ENCODE results near the gene SRM. TPM values are rescaled to one million over a fixed set of nuclear protein-coding genes. Genes with fewer than 3 reads are reported as not detected.

SRM gene
- total RNA-seq, 1 donor from 2014 or later = 15.7 TPM

GRCh38 chr1:11056504-11056903, 3.3 kb downstream of the SRM start:
- Histone ChIP-seq H3K4me1 (peaks cover 30% of the 10 kb centered on the region), H2AFZ (replicated peaks) (no peak overlapping the region), H3K36me3 (no peaks in the 10 kb centered on the region), H3K4me3 (no peak overlapping the region), H3K27me3 (no peaks in the 10 kb centered on the region), H3F3A (ENCODE audit: low read depth) (peaks cover 27% of the 10 kb centered on the region), H4K20me1 (ENCODE audit: low read depth) (peaks cover 45% of the 10 kb centered on the region), H3K27ac (no peak overlapping the region), H3K79me2 (ENCODE audit: low read depth) (peaks cover 34% of the 10 kb centered on the region), H3K4me2 (no peak overlapping the region), H3K9ac (no peak overlapping the region), H3K9me3 (ENCODE audit: low read depth) (no peaks in the 10 kb centered on the region)
- Mint-ChIP-seq H3K36me3 (peaks cover 3% of the 10 kb centered on the region), H3K9me3 (no peaks in the 10 kb centered on the region), H3K27me3 (ENCODE audit: insufficient read depth, low read depth) (peaks cover 3% of the 10 kb centered on the region), H3K4me3 (no peak overlapping the region), H3K4me1 (peaks cover 27% of the 10 kb centered on the region), H3K27ac (no peak overlapping the region)
- TF ChIP-seq EZH2 (IDR thresholded peaks at IDR 0.05) (no peak), EZH2phosphoT487 (IDR thresholded peaks at IDR 0.05) (no peak), CTCF (IDR thresholded peaks at IDR 0.05) (no peak)
- DNase-seq (ENCODE audit: low spot score) = no peak

- H3K4me1 Mint-ChIP-seq = peaks cover 27% of the 10 kb centered on the region
- Histone ChIP-seq H3K4me2 (no peak overlapping the region), H3K36me3 (no peaks in the 10 kb centered on the region), H3K27me3 (no peaks in the 10 kb centered on the region), H3K4me3 (no peak overlapping the region), H3K9ac (no peak overlapping the region), H3K79me2 (ENCODE audit: low read depth) (peaks cover 26% of the 10 kb centered on the region), H2AFZ (replicated peaks) (no peak overlapping the region), H3F3A (ENCODE audit: low read depth) (peaks cover 19% of the 10 kb centered on the region), H3K4me1 (peaks cover 25% of the 10 kb centered on the region), H3K9me3 (ENCODE audit: low read depth) (no peaks in the 10 kb centered on the region), H3K27ac (no peak overlapping the region), H4K20me1 (ENCODE audit: low read depth) (peaks cover 45% of the 10 kb centered on the region)
- no peak overlapping the region for H3K4me3 Mint-ChIP-seq
- peaks cover 3% of the 10 kb centered on the region for H3K36me3 Mint-ChIP-seq
- H3K27ac Mint-ChIP-seq = no peak overlapping the region
- TF ChIP-seq EZH2 (IDR thresholded peaks at IDR 0.05) = no peak
- no peak for TF ChIP-seq CTCF (IDR thresholded peaks at IDR 0.05)
- TF ChIP-seq EZH2phosphoT487 (IDR thresholded peaks at IDR 0.05) = no peak
- H3K9me3 Mint-ChIP-seq = no peaks in the 10 kb centered on the region
- no peaks in the 10 kb centered on the region for H3K27me3 Mint-ChIP-seq (ENCODE audit: insufficient read depth, low read depth)
- DNase-seq (ENCODE audit: low spot score) = no peak
Observed at GRCh38 chr1:11055676-11056075, 4.1 kb downstream of the SRM start.

GRCh38 chr1:11054666-11055065, 5.2 kb downstream of the SRM start:
- no peaks in the 10 kb centered on the region for H3K9me3 Mint-ChIP-seq
- Histone ChIP-seq H3K36me3 (no peaks in the 10 kb centered on the region), H3K27ac (no peak overlapping the region), H4K20me1 (ENCODE audit: low read depth) (peaks cover 45% of the 10 kb centered on the region), H3K79me2 (ENCODE audit: low read depth) (peaks cover 20% of the 10 kb centered on the region), H2AFZ (replicated peaks) (no peak overlapping the region), H3K4me3 (no peak overlapping the region), H3K4me2 (no peak overlapping the region), H3K4me1 (peaks cover 23% of the 10 kb centered on the region), H3K9me3 (ENCODE audit: low read depth) (no peaks in the 10 kb centered on the region), H3K9ac (no peak overlapping the region), H3F3A (ENCODE audit: low read depth) (peaks cover 14% of the 10 kb centered on the region), H3K27me3 (no peaks in the 10 kb centered on the region)
- no peaks in the 10 kb centered on the region for H3K27me3 Mint-ChIP-seq (ENCODE audit: insufficient read depth, low read depth)
- no peak for TF ChIP-seq CTCF (IDR thresholded peaks at IDR 0.05)
- no peak for TF ChIP-seq EZH2 (IDR thresholded peaks at IDR 0.05)
- no peak for TF ChIP-seq EZH2phosphoT487 (IDR thresholded peaks at IDR 0.05)
- no peak for DNase-seq (ENCODE audit: low spot score)
- H3K4me3 Mint-ChIP-seq = no peak overlapping the region
- H3K27ac Mint-ChIP-seq = no peak overlapping the region
- peaks cover 3% of the 10 kb centered on the region for H3K36me3 Mint-ChIP-seq
- H3K4me1 Mint-ChIP-seq = peaks cover 25% of the 10 kb centered on the region

All from neural progenitor cell (in vitro differentiated cells).